GM23338 (cell line): ENCODE results near the gene JMJD1C. TPM values are rescaled to one million over a fixed set of nuclear protein-coding genes. Genes with fewer than 3 reads are reported as not detected.
A peak's percentile ranks its signal among the peaks of the same experiment; 100 is the strongest.
"Not testable (repeated sequence)": the region's sequence is repeated elsewhere in the genome, so short reads cannot be mapped to it uniquely, and the experiment has no call there.

ENCODE experiments used
- ATAC-seq: fragments of 200-7000 bp; cut with Tn5 transposase; 3 replicates; pipeline ENCODE4 v1.9.1; 2020
- DNase-seq: peaks from one replicate; pipeline ENCODE4 v3.0.0-alpha.2; 2015; ENCODE audit warnings: low spot score
- H2AFZ ChIP-seq: fragments of 200-600 bp; sonication (generic); 2 replicates; pipeline ENCODE4 v1.8.0; 2016; ENCODE audit warnings: antibody characterized with exemption, mild to moderate bottlenecking, moderate library complexity
- H3F3A ChIP-seq: fragments of 200-600 bp; sonication (generic); replicated peaks from 2 replicates; pipeline ENCODE4 v1.8.0; 2017; ENCODE audit warnings: antibody characterized with exemption, mixed run types, low read depth
- H3K27ac ChIP-seq: fragments of 200-600 bp; sonication (generic); 2 replicates; pipeline ENCODE4 v1.6.1; 2016; ENCODE audit warnings: low read depth
- H3K27me3 ChIP-seq: fragments of 200-600 bp; sonication (generic); 2 replicates; pipeline ENCODE4 v1.8.0; 2016; ENCODE audit warnings: mild to moderate bottlenecking, mixed run types, moderate library complexity; ENCODE audit not compliant: insufficient read depth
- H3K36me3 ChIP-seq: fragments of 200-600 bp; sonication (generic); 2 replicates; pipeline ENCODE4 v1.8.0; 2016; ENCODE audit warnings: mild to moderate bottlenecking; ENCODE audit not compliant: insufficient read depth
- H3K4me1 ChIP-seq: fragments of 200-600 bp; sonication (generic); 2 replicates; pipeline ENCODE4 v1.8.0; 2016; ENCODE audit warnings: mild to moderate bottlenecking, moderate library complexity; ENCODE audit not compliant: insufficient read depth
- H3K4me2 ChIP-seq: fragments of 200-600 bp; sonication (generic); 2 replicates; pipeline ENCODE4 v1.7.1; 2017; ENCODE audit warnings: mixed run types
- H3K4me3 ChIP-seq: fragments of 200-600 bp; sonication (generic); 2 replicates; pipeline ENCODE4 v1.6.1; 2016; ENCODE audit warnings: mixed run types
- H3K79me2 ChIP-seq: fragments of 200-600 bp; sonication (generic); replicated peaks from 2 replicates; pipeline ENCODE4 v1.8.0; 2017; ENCODE audit warnings: mild to moderate bottlenecking; ENCODE audit not compliant: insufficient read depth
- H3K9me2 ChIP-seq: fragments of 200-600 bp; sonication (generic); 2 replicates; pipeline ENCODE4 v1.8.0; 2017; ENCODE audit not compliant: insufficient read depth
- H4K20me1 ChIP-seq: fragments of 200-600 bp; sonication (generic); replicated peaks from 2 replicates; pipeline ENCODE4 v1.8.0; 2017; ENCODE audit warnings: mild to moderate bottlenecking; ENCODE audit not compliant: insufficient read depth
- H3K27ac Mint-ChIP-seq: 2 replicates; pipeline ENCODE4 v1.8.0; 2020; ENCODE audit warnings: inconsistent platforms, mild to moderate bottlenecking, moderate library complexity, mixed read lengths
- H3K27me3 Mint-ChIP-seq: 3 replicates; pipeline ENCODE4 v1.8.0; 2022; ENCODE audit warnings: low read depth, mild to moderate bottlenecking, moderate library complexity, mixed read lengths, inconsistent platforms; ENCODE audit not compliant: insufficient read depth, poor library complexity
- H3K36me3 Mint-ChIP-seq: 3 replicates; pipeline ENCODE4 v1.8.0; 2021; ENCODE audit warnings: low read depth, mild to moderate bottlenecking, inconsistent platforms, moderate library complexity, mixed read lengths
- H3K4me1 Mint-ChIP-seq: 3 replicates; pipeline ENCODE4 v1.8.0; 2020; ENCODE audit warnings: mild to moderate bottlenecking, inconsistent platforms, mixed read lengths
- H3K4me3 Mint-ChIP-seq: 3 replicates; pipeline ENCODE4 v1.8.0; 2021; ENCODE audit warnings: moderate library complexity, mild to moderate bottlenecking, inconsistent platforms, mixed read lengths
- H3K9me3 Mint-ChIP-seq: 3 replicates; pipeline ENCODE4 v1.8.0; 2020; ENCODE audit warnings: moderate library complexity, mild to moderate bottlenecking, inconsistent platforms, mixed read lengths
- JUNB ChIP-seq: IDR thresholded peaks from one replicate; pipeline ENCODE4 v1.6.1; 2016; ENCODE audit warnings: antibody characterized with exemption; ENCODE audit not compliant: unreplicated experiment
- NANOG ChIP-seq: IDR thresholded peaks from 2 replicates; pipeline ENCODE4 v1.6.1; 2016; ENCODE audit warnings: antibody characterized with exemption, borderline replicate concordance
- REST ChIP-seq: IDR thresholded peaks from one replicate; pipeline ENCODE4 v1.6.1; 2018; ENCODE audit warnings: antibody characterized with exemption; ENCODE audit not compliant: unreplicated experiment
- ZNF331 ChIP-seq: fragments of 250-450 bp; sonication (Bioruptor Pico); IDR thresholded peaks from 2 replicates; pipeline ENCODE4 v1.5.0; 2020; ENCODE audit warnings: low read depth, mild to moderate bottlenecking, moderate library complexity
- polyA plus RNA-seq: library from polyadenylated mRNA; unstranded; fragments of >200 nt; fragmentation: Nextera tagmentation; extraction: Ambion mirVana; gene quantifications from 2 replicates; pipeline ENCODE4 v1.2.1, GENCODE V29; 2016
- total RNA-seq: library from RNA; depleted of rRNA; stranded (reverse); fragments of >200 nt; shearing (Covaris generic); gene quantifications from 2 replicates; pipeline ENCODE4 v1.2.3, GENCODE V29; 2014
- TF ChIP-seq, protein P1 (sequence below): fragments of 250-450 bp; sonication (Bioruptor Pico); IDR thresholded peaks from 2 replicates; pipeline ENCODE4 v1.5.0; 2020; ENCODE audit warnings: mild to moderate bottlenecking, moderate library complexity
- TF ChIP-seq, protein P2 (sequence below), 2 experiments: fragments of 200-600 bp in 1 of 2; sonication (generic) in 1 of 2; conservative IDR thresholded peaks; 2 replicates each; pipeline versions ENCODE4 v1.5.1 to v1.6.1; 2016 to 2017; ENCODE audit warnings: antibody characterized with exemption in 2 of 2, low read depth in 2 of 2, mild to moderate bottlenecking in 2 of 2, moderate library complexity in 1 of 2
- TF ChIP-seq, protein P3 (sequence below): IDR thresholded peaks from 2 replicates; pipeline ENCODE4 v1.6.1; 2016; ENCODE audit warnings: antibody characterized with exemption

JMJD1C gene
- total and polyA plus RNA-seq, 2 experiments from 2014 or later, result 333 to 435 TPM

DNA sequence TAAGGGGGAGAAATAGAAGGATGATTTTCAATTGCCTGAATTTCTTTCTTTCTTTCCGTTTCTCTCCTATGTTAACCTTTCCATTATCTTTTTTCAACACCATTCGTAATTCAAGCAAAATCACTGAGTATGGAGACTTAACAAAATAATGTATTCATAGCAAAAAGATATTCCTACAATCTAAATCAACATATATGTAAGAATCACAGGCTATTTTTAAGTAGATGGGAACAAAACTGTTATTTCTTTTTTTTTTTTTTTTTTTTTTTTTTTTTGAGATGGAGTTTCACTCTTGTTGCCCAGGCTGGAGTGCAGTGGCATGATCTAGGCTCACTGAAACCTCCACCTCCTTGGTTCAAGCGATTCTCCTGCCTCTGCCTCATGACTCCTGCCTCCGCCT is 27.2 kb upstream of the JMJD1C start:
- Histone ChIP-seq H3K27ac (no peak overlapping the region), H3K27me3 (no peaks in the 10 kb centered on the region), H3K4me1 (peaks cover 5% of the 10 kb centered on the region; the same call in 1 of the 2 replicates), H2AFZ (no peak overlapping the region), H3K9me2 (no peaks in the 10 kb centered on the region), H3K36me3 (no peaks in the 10 kb centered on the region), H3K4me3 (no peak overlapping the region), H4K20me1 (no peaks in the 10 kb centered on the region), H3K4me2 (no peak overlapping the region), H3K79me2 (peaks cover 91% of the 10 kb centered on the region), H3F3A (no peaks in the 10 kb centered on the region)
- H3K27me3 Mint-ChIP-seq, result no peaks in the 10 kb centered on the region
- peaks cover 8% of the 10 kb centered on the region; the same call in 2 of the 3 replicates for H3K9me3 Mint-ChIP-seq
- DNase-seq (no peak), ATAC-seq (no peak)
- peaks cover 6% of the 10 kb centered on the region; the same call in 2 of the 3 replicates for H3K4me1 Mint-ChIP-seq
- no peak overlapping the region for H3K4me3 Mint-ChIP-seq
- peaks cover 11% of the 10 kb centered on the region for H3K36me3 Mint-ChIP-seq
- H3K27ac Mint-ChIP-seq, result no peak overlapping the region
- TF ChIP-seq, protein P1, sequence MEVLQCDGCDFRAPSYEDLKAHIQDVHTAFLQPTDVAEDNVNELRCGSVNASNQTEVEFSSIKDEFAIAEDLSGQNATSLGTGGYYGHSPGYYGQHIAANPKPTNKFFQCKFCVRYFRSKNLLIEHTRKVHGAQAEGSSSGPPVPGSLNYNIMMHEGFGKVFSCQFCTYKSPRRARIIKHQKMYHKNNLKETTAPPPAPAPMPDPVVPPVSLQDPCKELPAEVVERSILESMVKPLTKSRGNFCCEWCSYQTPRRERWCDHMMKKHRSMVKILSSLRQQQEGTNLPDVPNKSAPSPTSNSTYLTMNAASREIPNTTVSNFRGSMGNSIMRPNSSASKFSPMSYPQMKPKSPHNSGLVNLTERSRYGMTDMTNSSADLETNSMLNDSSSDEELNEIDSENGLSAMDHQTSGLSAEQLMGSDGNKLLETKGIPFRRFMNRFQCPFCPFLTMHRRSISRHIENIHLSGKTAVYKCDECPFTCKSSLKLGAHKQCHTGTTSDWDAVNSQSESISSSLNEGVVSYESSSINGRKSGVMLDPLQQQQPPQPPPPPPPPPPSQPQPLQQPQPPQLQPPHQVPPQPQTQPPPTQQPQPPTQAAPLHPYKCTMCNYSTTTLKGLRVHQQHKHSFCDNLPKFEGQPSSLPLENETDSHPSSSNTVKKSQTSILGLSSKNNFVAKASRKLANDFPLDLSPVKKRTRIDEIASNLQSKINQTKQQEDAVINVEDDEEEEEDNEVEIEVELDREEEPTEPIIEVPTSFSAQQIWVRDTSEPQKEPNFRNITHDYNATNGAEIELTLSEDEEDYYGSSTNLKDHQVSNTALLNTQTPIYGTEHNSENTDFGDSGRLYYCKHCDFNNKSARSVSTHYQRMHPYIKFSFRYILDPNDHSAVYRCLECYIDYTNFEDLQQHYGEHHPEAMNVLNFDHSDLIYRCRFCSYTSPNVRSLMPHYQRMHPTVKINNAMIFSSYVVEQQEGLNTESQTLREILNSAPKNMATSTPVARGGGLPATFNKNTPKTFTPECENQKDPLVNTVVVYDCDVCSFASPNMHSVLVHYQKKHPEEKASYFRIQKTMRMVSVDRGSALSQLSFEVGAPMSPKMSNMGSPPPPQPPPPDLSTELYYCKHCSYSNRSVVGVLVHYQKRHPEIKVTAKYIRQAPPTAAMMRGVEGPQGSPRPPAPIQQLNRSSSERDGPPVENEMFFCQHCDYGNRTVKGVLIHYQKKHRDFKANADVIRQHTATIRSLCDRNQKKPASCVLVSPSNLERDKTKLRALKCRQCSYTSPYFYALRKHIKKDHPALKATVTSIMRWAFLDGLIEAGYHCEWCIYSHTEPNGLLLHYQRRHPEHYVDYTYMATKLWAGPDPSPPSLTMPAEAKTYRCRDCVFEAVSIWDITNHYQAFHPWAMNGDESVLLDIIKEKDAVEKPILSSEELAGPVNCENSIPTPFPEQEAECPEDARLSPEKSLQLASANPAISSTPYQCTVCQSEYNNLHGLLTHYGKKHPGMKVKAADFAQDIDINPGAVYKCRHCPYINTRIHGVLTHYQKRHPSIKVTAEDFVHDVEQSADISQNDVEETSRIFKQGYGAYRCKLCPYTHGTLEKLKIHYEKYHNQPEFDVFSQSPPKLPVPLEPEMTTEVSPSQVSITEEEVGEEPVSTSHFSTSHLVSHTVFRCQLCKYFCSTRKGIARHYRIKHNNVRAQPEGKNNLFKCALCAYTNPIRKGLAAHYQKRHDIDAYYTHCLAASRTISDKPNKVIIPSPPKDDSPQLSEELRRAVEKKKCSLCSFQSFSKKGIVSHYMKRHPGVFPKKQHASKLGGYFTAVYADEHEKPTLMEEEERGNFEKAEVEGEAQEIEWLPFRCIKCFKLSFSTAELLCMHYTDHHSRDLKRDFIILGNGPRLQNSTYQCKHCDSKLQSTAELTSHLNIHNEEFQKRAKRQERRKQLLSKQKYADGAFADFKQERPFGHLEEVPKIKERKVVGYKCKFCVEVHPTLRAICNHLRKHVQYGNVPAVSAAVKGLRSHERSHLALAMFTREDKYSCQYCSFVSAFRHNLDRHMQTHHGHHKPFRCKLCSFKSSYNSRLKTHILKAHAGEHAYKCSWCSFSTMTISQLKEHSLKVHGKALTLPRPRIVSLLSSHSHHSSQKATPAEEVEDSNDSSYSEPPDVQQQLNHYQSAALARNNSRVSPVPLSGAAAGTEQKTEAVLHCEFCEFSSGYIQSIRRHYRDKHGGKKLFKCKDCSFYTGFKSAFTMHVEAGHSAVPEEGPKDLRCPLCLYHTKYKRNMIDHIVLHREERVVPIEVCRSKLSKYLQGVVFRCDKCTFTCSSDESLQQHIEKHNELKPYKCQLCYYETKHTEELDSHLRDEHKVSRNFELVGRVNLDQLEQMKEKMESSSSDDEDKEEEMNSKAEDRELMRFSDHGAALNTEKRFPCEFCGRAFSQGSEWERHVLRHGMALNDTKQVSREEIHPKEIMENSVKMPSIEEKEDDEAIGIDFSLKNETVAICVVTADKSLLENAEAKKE (CRISPR knock-in tag), result no peak
- TF ChIP-seq, protein P2, sequence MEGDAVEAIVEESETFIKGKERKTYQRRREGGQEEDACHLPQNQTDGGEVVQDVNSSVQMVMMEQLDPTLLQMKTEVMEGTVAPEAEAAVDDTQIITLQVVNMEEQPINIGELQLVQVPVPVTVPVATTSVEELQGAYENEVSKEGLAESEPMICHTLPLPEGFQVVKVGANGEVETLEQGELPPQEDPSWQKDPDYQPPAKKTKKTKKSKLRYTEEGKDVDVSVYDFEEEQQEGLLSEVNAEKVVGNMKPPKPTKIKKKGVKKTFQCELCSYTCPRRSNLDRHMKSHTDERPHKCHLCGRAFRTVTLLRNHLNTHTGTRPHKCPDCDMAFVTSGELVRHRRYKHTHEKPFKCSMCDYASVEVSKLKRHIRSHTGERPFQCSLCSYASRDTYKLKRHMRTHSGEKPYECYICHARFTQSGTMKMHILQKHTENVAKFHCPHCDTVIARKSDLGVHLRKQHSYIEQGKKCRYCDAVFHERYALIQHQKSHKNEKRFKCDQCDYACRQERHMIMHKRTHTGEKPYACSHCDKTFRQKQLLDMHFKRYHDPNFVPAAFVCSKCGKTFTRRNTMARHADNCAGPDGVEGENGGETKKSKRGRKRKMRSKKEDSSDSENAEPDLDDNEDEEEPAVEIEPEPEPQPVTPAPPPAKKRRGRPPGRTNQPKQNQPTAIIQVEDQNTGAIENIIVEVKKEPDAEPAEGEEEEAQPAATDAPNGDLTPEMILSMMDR (conservative IDR thresholded peaks at IDR 0.05; ENCODE audit: low read depth in 2 of 2), result no peak
- TF ChIP-seq, protein P3, sequence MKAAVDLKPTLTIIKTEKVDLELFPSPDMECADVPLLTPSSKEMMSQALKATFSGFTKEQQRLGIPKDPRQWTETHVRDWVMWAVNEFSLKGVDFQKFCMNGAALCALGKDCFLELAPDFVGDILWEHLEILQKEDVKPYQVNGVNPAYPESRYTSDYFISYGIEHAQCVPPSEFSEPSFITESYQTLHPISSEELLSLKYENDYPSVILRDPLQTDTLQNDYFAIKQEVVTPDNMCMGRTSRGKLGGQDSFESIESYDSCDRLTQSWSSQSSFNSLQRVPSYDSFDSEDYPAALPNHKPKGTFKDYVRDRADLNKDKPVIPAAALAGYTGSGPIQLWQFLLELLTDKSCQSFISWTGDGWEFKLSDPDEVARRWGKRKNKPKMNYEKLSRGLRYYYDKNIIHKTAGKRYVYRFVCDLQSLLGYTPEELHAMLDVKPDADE, result no peak
- no peak for TF ChIP-seq NANOG
- no peak for TF ChIP-seq REST
- no peak for TF ChIP-seq ZNF331 (CRISPR knock-in tag)
- TF ChIP-seq JUNB, result no peak

- H3K27me3 ChIP-seq, H3K9me3 Mint-ChIP-seq, H3K4me1 ChIP-seq, H3K27me3 Mint-ChIP-seq, ATAC-seq, H3K4me3 Mint-ChIP-seq, H4K20me1 ChIP-seq, H3K27ac Mint-ChIP-seq, H3K36me3 ChIP-seq, H3K4me3 ChIP-seq, DNase-seq, H3K9me2 ChIP-seq, H2AFZ ChIP-seq, H3K4me2 ChIP-seq, H3F3A ChIP-seq, H3K4me1 Mint-ChIP-seq: not testable (repeated sequence)
- peaks cover 11% of the 10 kb centered on the region for H3K36me3 Mint-ChIP-seq
- H3K79me2 ChIP-seq, result peaks cover 93% of the 10 kb centered on the region
- H3K27ac ChIP-seq, result peak overlapping the region; percentile 33; the same call in 1 of the 2 replicates
Measured at GRCh38 chr10:63492317-63492690, 26.5 kb upstream of the JMJD1C start.
